Gastrocnemius medialis (tissue), 4 donors: ENCODE measurements around the gene GRK4. TPM values are rescaled to one million over a fixed set of nuclear protein-coding genes. Genes with fewer than 3 reads are reported as not detected.

Source experiments
- ATAC-seq, 2 donors: fragments of 150-250 bp; one replicate each; pipeline ENCODE4 v1.9.1; 2016
- DNase-seq, 2 donors: peaks; one replicate each; pipeline ENCODE4 v3.0.0-alpha.2; 2019
- H3K27ac ChIP-seq, 4 donors: fragments of 200-600 bp; sonication (generic); 1 replicate in 1 of 4; 2 replicates in 3 of 4; pipeline ENCODE4 v1.5.1; 2016 to 2018; ENCODE audit warnings: mild to moderate bottlenecking in 2 of 4, moderate library complexity in 1 of 4
- H3K27me3 ChIP-seq, 3 donors: fragments of 200-600 bp; sonication (generic) in 2 of 3; 1 replicate in 1 of 3; 2 replicates in 2 of 3; pipeline versions ENCODE4 v1.5.1 to v1.6.0; 2016 to 2019; ENCODE audit warnings: mild to moderate bottlenecking in 1 of 3, moderate library complexity in 1 of 3
- H3K36me3 ChIP-seq, 2 donors: fragments of 200-600 bp; sonication (generic) in 1 of 2; one replicate each; pipeline ENCODE4 v1.5.1; 2017 to 2018
- H3K4me1 ChIP-seq, 2 donors: fragments of 200-600 bp; sonication (generic) in 1 of 2; one replicate each; pipeline ENCODE4 v1.5.1; 2016 to 2017; ENCODE audit warnings: mild to moderate bottlenecking in 2 of 2
- H3K4me3 ChIP-seq, 4 donors: fragments of 200-600 bp; sonication (generic) in 3 of 4; 1 replicate in 1 of 4; 2 replicates in 3 of 4; pipeline ENCODE4 v1.5.1; 2016 to 2019; ENCODE audit warnings: mild to moderate bottlenecking in 2 of 4
- H3K9me3 ChIP-seq, 3 donors: fragments of 200-600 bp; sonication (generic) in 2 of 3; 1 replicate in 1 of 3; 2 replicates in 2 of 3; pipeline ENCODE4 v1.5.1; 2016 to 2019
- CTCF ChIP-seq, 5 experiments: fragments of 450-650 bp in 3 of 5; fragments of 200-600 bp in 2 of 5; sonication (generic) in 2 of 5; IDR thresholded peaks in 4 of 5; conservative IDR thresholded peaks in 1 of 5; 1 replicate in 4 of 5; 2 replicates in 1 of 5; pipeline ENCODE4 v1.5.1; 2016 to 2019; ENCODE audit warnings: antibody characterized with exemption in 5 of 5, mild to moderate bottlenecking in 3 of 5, moderate library complexity in 3 of 5
- POLR2A ChIP-seq, 2 donors: fragments of 450-650 bp; IDR thresholded peaks; one replicate each; pipeline ENCODE4 v1.6.1; 2017; ENCODE audit warnings: antibody characterized with exemption in 2 of 2, mild to moderate bottlenecking in 2 of 2, moderate library complexity in 2 of 2
- in situ Hi-C, 4 donors: fragments of 200-750 bp; cut with MboI; loops; one replicate each; pipeline versions ENCODE4 v1.15.0 to v1.8.0; 2017; ENCODE audit warnings: low sequenced_read_pairs in 4 of 4
- intact Hi-C: fragments of 100-400 bp; cut with DNase I; formaldehyde crosslinking; loops from one replicate; pipeline ENCODE4 v1.15.1; 2023; ENCODE audit warnings: low total_unique reads
- total RNA-seq, 4 donors: library from RNA; depleted of rRNA; stranded (reverse); fragments of >200 nt; gene quantifications; one replicate each; pipeline versions ENCODE4 v1.1.0 to v1.2.3, GENCODE V29; 2016

The GRK4 gene
- total RNA-seq, 4 donors from 2014 or later = 2.8 to 5.8 (median 3.7) TPM

- peak overlapping the region in 1 of 4 donors; percentile 22 for H3K27ac ChIP-seq
- TF ChIP-seq POLR2A (IDR thresholded peaks at IDR 0.05) = no peak
- no peak for TF ChIP-seq CTCF (IDR thresholded peaks at IDR 0.05 in 4 of 5, conservative IDR thresholded peaks at IDR 0.05 in 1 of 5)
- no peak for ATAC-seq
Observed at GRCh38 chr4:2923141-2923551, 40.2 kb upstream of the GRK4 start.

GRCh38 chr4:2923668-2924173 lies 39.6 kb upstream of the GRK4 start:
- TF ChIP-seq POLR2A (IDR thresholded peaks at IDR 0.05) = no peak
- no peak for TF ChIP-seq CTCF (IDR thresholded peaks at IDR 0.05 in 4 of 5, conservative IDR thresholded peaks at IDR 0.05 in 1 of 5)
- intact Hi-C loops (no loop called here), in situ Hi-C loops (no loop called here)
- no peaks in the 10 kb centered on the region for H3K27me3 ChIP-seq
- DNase-seq (peak in 1 of 2 donors; percentile 6), ATAC-seq (no peak)
- peaks cover 0 to 55% of the 10 kb centered on the region in 2 donors for H3K36me3 ChIP-seq
- no peaks in the 10 kb centered on the region for H3K9me3 ChIP-seq
- H3K27ac ChIP-seq = no peak overlapping the region
- no peak overlapping the region for H3K4me3 ChIP-seq
- H3K4me1 ChIP-seq = no peaks in the 10 kb centered on the region

More at GRCh38 chr4:2923141-2923551, 40.2 kb upstream of the GRK4 start:
- no peaks in the 10 kb centered on the region for H3K27me3 ChIP-seq
- peaks cover 0 to 49% of the 10 kb centered on the region in 2 donors for H3K36me3 ChIP-seq
- no peaks in the 10 kb centered on the region for H3K4me1 ChIP-seq
- no peak overlapping the region for H3K4me3 ChIP-seq
- in situ Hi-C loops = no loop called here
- peak in 1 of 2 donors; percentile 7 for DNase-seq
- H3K9me3 ChIP-seq = no peaks in the 10 kb centered on the region
- intact Hi-C loops = no loop called here

- Histone ChIP-seq H3K27me3 (no peaks in the 10 kb centered on the region), H3K36me3 (peaks cover 0 to 61% of the 10 kb centered on the region in 2 donors), H3K4me3 (no peak overlapping the region), H3K4me1 (no peaks in the 10 kb centered on the region), H3K9me3 (no peaks in the 10 kb centered on the region), H3K27ac (no peak overlapping the region)
- TF ChIP-seq CTCF (IDR thresholded peaks at IDR 0.05 in 4 of 5, conservative IDR thresholded peaks at IDR 0.05 in 1 of 5) (no peak), POLR2A (IDR thresholded peaks at IDR 0.05) (no peak)
- peak in 1 of 2 donors; percentile 6 for DNase-seq
- in situ Hi-C loops (no loop called here), intact Hi-C loops (no loop called here)
- no peak for ATAC-seq
Observed at GRCh38 chr4:2924286-2924685, 39.1 kb upstream of the GRK4 start.

- ATAC-seq (no peak), DNase-seq (peak in 1 of 2 donors; percentile 5)
- no peaks in the 10 kb centered on the region for H3K9me3 ChIP-seq
- no peaks in the 10 kb centered on the region for H3K27me3 ChIP-seq
- H3K4me3 ChIP-seq = no peak overlapping the region
- H3K4me1 ChIP-seq = no peaks in the 10 kb centered on the region
- TF ChIP-seq CTCF (IDR thresholded peaks at IDR 0.05 in 4 of 5, conservative IDR thresholded peaks at IDR 0.05 in 1 of 5) = no peak
- in situ Hi-C loops (loop anchor here in 1 of 4 donors (25.0 kb wide), 1 partner anchor 163 kb away; the partner anchor contains the start of gene TNIP2), intact Hi-C loops (no loop called here)
- H3K36me3 ChIP-seq = peaks cover 0 to 66% of the 10 kb centered on the region in 2 donors
- H3K27ac ChIP-seq = no peak overlapping the region
Observed at GRCh38 chr4:2924765-2925301, 38.5 kb upstream of the GRK4 start.
